IMR-90 (cell line): ENCODE results near the gene KATNB1. TPM values are rescaled to one million over a fixed set of nuclear protein-coding genes. Genes with fewer than 3 reads are reported as not detected.

Source experiments
- ATAC-seq: fragments of 200-7000 bp; cut with Tn5 transposase; 2 replicates; pipeline ENCODE4 v1.9.1; 2020; ENCODE audit warnings: low read depth, mild to moderate bottlenecking, moderate library complexity
- BruUV-seq: library from RNA; stranded (reverse); fragments of 400-500 nt; replicated peaks from 2 replicates; lab custom pipeline; 2021; lab: Mats Ljungman, UMichigan
- CTCF ChIA-PET: fragments of 300-600 bp; formaldehyde crosslinking; extraction: SDS; loops from one replicate; lab custom pipeline; 2021; ENCODE audit warnings: antibody characterized with exemption; lab: Yijun Ruan, JAX
- POLR2A ChIA-PET: fragments of 300-600 bp; sonication (Branson Sonifier 250); formaldehyde crosslinking; loops from one replicate; lab custom pipeline; 2022; ENCODE audit warnings: antibody characterized with exemption; ENCODE audit not compliant: unreplicated experiment; lab: Charles Lee
- DNase-seq: peaks from one replicate; pipeline ENCODE4 v3.0.0; 2013
- H2AFZ ChIP-seq: replicated peaks from 2 replicates; pipeline ENCODE3; 2013; ENCODE audit warnings: low read length, mild to moderate bottlenecking; ENCODE audit not compliant: poor library complexity
- H2AK5ac ChIP-seq: 2 replicates; pipeline ENCODE4 v1.6.1; 2013; ENCODE audit warnings: low read depth, low read length, inconsistent platforms
- H2AK9ac ChIP-seq: replicated peaks from 2 replicates; pipeline ENCODE3; 2013; ENCODE audit warnings: mild to moderate bottlenecking, low read depth, low read length, moderate library complexity; ENCODE audit not compliant: poor library complexity
- H2BK120ac ChIP-seq: 2 replicates; pipeline ENCODE4 v1.6.1; 2013; ENCODE audit warnings: low read depth, low read length, inconsistent platforms
- H2BK15ac ChIP-seq: 3 replicates; pipeline ENCODE4 v1.6.1; 2013; ENCODE audit warnings: low read depth, low read length, inconsistent platforms
- H2BK20ac ChIP-seq: 2 replicates; pipeline ENCODE4 v1.6.1; 2013; ENCODE audit warnings: low read depth, mild to moderate bottlenecking, inconsistent platforms, low read length, moderate library complexity
- H2BK5ac ChIP-seq: 2 replicates; pipeline ENCODE4 v1.6.1; 2013; ENCODE audit warnings: mild to moderate bottlenecking, low read depth, low read length, inconsistent platforms; ENCODE audit not compliant: poor library complexity, severe bottlenecking
- H3K14ac ChIP-seq: replicated peaks from 2 replicates; pipeline ENCODE4 v1.6.1; 2013; ENCODE audit warnings: low read depth, low read length, inconsistent platforms
- H3K18ac ChIP-seq: 2 replicates; pipeline ENCODE4 v1.6.1; 2013; ENCODE audit warnings: low read depth, low read length, control low read depth
- H3K23ac ChIP-seq: 2 replicates; pipeline ENCODE4 v1.6.1; 2013; ENCODE audit warnings: low read depth, low read length, inconsistent platforms
- H3K27ac ChIP-seq: 2 replicates; pipeline ENCODE4 v1.5.1; 2013; ENCODE audit warnings: mild to moderate bottlenecking, control low read depth, low read length; ENCODE audit not compliant: insufficient read depth
- H3K27me3 ChIP-seq: 2 replicates; pipeline ENCODE4 v1.6.1; 2013; ENCODE audit warnings: low read length; ENCODE audit not compliant: control insufficient read depth, insufficient read depth
- H3K36me3 ChIP-seq: 2 replicates; pipeline ENCODE4 v1.6.1; 2013; ENCODE audit warnings: low read length, mixed read lengths; ENCODE audit not compliant: control insufficient read depth, insufficient read depth
- H3K4ac ChIP-seq: 2 replicates; pipeline ENCODE4 v1.6.1; 2013; ENCODE audit warnings: low read depth, low read length, inconsistent platforms
- H3K4me1 ChIP-seq: 2 replicates; pipeline ENCODE4 v1.6.1; 2013; ENCODE audit warnings: low read length, mixed read lengths; ENCODE audit not compliant: control insufficient read depth, insufficient read depth
- H3K4me2 ChIP-seq: 2 replicates; pipeline ENCODE4 v1.6.1; 2013; ENCODE audit warnings: low read depth, mild to moderate bottlenecking, control low read depth, low read length, moderate library complexity
- H3K4me3 ChIP-seq: 2 replicates; pipeline ENCODE4 v1.5.1; 2013; ENCODE audit warnings: low read depth, mild to moderate bottlenecking, control low read depth, low read length, moderate library complexity; ENCODE audit not compliant: insufficient read depth
- H3K56ac ChIP-seq: 2 replicates; pipeline ENCODE4 v1.6.1; 2013; ENCODE audit warnings: low read length, inconsistent platforms; ENCODE audit not compliant: insufficient read depth; ENCODE audit errors: extremely low read depth
- H3K79me1 ChIP-seq, 2 experiments: 2 replicates each; pipeline ENCODE4 v1.6.1; 2013; ENCODE audit warnings: low read length in 2 of 2, inconsistent platforms in 1 of 2, low read depth in 1 of 2
- H3K9ac ChIP-seq: 2 replicates; pipeline ENCODE4 v1.6.1; 2013; ENCODE audit warnings: low read depth, low read length, control low read depth
- H3K9me1 ChIP-seq: 2 replicates; pipeline ENCODE4 v1.6.1; 2013; ENCODE audit warnings: low read length, inconsistent platforms; ENCODE audit not compliant: insufficient read depth
- H3K9me3 ChIP-seq: 2 replicates; pipeline ENCODE4 v1.6.1; 2013; ENCODE audit warnings: low read length; ENCODE audit not compliant: control insufficient read depth, insufficient read depth
- H4K20me1 ChIP-seq: 2 replicates; pipeline ENCODE4 v1.6.1; 2013; ENCODE audit warnings: low read length, inconsistent platforms; ENCODE audit not compliant: insufficient read depth
- H4K5ac ChIP-seq: 2 replicates; pipeline ENCODE4 v1.6.1; 2013; ENCODE audit warnings: mild to moderate bottlenecking, low read depth, low read length, control low read depth
- H4K8ac ChIP-seq, 2 experiments: 2 replicates each; pipeline ENCODE4 v1.6.1; 2013; ENCODE audit warnings: low read depth in 2 of 2, low read length in 2 of 2, control low read depth in 1 of 2, inconsistent platforms in 1 of 2
- H4K91ac ChIP-seq: 2 replicates; pipeline ENCODE4 v1.6.1; 2013; ENCODE audit warnings: low read depth, low read length, inconsistent platforms; ENCODE audit not compliant: insufficient read depth
- CEBPB ChIP-seq: IDR thresholded peaks from 2 replicates; pipeline ENCODE4 v1.6.1; 2012; ENCODE audit warnings: low read depth, low read length, improper control_type of control experiment
- CTCF ChIP-seq: conservative IDR thresholded peaks from 2 replicates; pipeline ENCODE4 v1.5.1; 2012; ENCODE audit warnings: mild to moderate bottlenecking, low read depth, low read length, improper control_type of control experiment
- ELK1 ChIP-seq: fragments of 150-350 bp; IDR thresholded peaks from 2 replicates; pipeline ENCODE4 v1.6.1; 2016; ENCODE audit warnings: low read depth, mild to moderate bottlenecking, low read length, moderate library complexity, borderline replicate concordance
- MAFK ChIP-seq: IDR thresholded peaks from 2 replicates; pipeline ENCODE4 v1.6.1; 2012; ENCODE audit warnings: low read depth, low read length, improper control_type of control experiment
- POLR2A ChIP-seq: IDR thresholded peaks from 2 replicates; pipeline ENCODE4 v1.6.1; 2012; ENCODE audit warnings: mild to moderate bottlenecking, low read depth, low read length
- USF2 ChIP-seq: fragments of 150-350 bp; IDR thresholded peaks from 2 replicates; pipeline ENCODE4 v1.6.1; 2017; ENCODE audit warnings: mild to moderate bottlenecking, antibody characterized with exemption, low read length, low read depth
- WGBS, 2 experiments: methylation state at CpG; one replicate each; pipeline versions ENCODE4 v1.1.5 to v1.1.7; 2013; ENCODE audit warnings: missing lambda C conversion rate in 2 of 2; ENCODE audit not compliant: insufficient read length in 1 of 2; ENCODE audit errors: extremely low coverage in 2 of 2; 5-methylcytosine and 5-hydroxymethylcytosine counted together
- dilution Hi-C: fragments of 300-500 bp; cut with HindIII; formaldehyde crosslinking; loops from one replicate; pipeline ENCODE4 v1.14.3; 2018; ENCODE audit warnings: low sequenced_read_pairs; ENCODE audit not compliant: unreplicated experiment
- in situ Hi-C: fragments of 300-500 bp; cut with MboI; formaldehyde crosslinking; loops from 3 replicates; pipeline ENCODE4 v1.14.3; 2019; ENCODE audit warnings: low sequenced_read_pairs, inconsistent platforms, mixed read lengths
- intact Hi-C: fragments of 100-400 bp; cut with micrococcal nuclease; formaldehyde crosslinking; loops from 2 replicates; pipeline ENCODE4 v1.10.0; 2022
- polyA plus RNA-seq, 3 experiments: library from polyadenylated mRNA; depleted of rRNA; stranded (reverse); fragments of >200 nt; gene quantifications; 2 replicates each; pipeline ENCODE4 v1.2.3, GENCODE V29; 2012; ENCODE audit warnings: low replicate concordance in 1 of 3
- total RNA-seq: library from RNA; depleted of rRNA; stranded (reverse); fragments of >200 nt; gene quantifications from 2 replicates; pipeline ENCODE4 v1.2.3, GENCODE V29; 2012

Gene KATNB1
- total and polyA plus RNA-seq, 2 of the 4 experiments (the other 2 are of a cell fraction) = 10.9 to 23.5 TPM

GRCh38 chr16:57799600-57800199 is 64.1 kb downstream of the KATNB1 start:
- POLR2A ChIA-PET = no interaction called here
- H4K20me1 ChIP-seq = peaks cover 36% of the 10 kb centered on the region
- in situ Hi-C loops = no loop called here

More at GRCh38 chr16:57799600-57800199, 64.1 kb downstream of the KATNB1 start:
- WGBS, 2 experiments = 75% methylated on average over 4 of the region's 5 CpGs; no CpG with 5 or more reads in 1 of the 2 experiments
- H3K27me3 ChIP-seq = no peaks in the 10 kb centered on the region
- H2AK5ac ChIP-seq = peak overlapping the region; percentile 92
- no peak overlapping the region for H3K27ac ChIP-seq
- peaks cover 31% of the 10 kb centered on the region for H3K9me1 ChIP-seq
- peaks cover 27% of the 10 kb centered on the region for H3K36me3 ChIP-seq
- no peak overlapping the region for H2BK15ac ChIP-seq
- 0 out of 2 replicates have a peak overlapping the region, but pooled peaks have one; percentile 4 for H3K4ac ChIP-seq
- no peak overlapping the region for H2AK9ac ChIP-seq
- H3K79me1 ChIP-seq = peaks cover 7 to 68% of the 10 kb centered on the region in 2 experiments
- H3K9me3 ChIP-seq = no peaks in the 10 kb centered on the region
- H3K4me1 ChIP-seq = peaks cover 29% of the 10 kb centered on the region
- no peak overlapping the region for H3K18ac ChIP-seq
- H2AFZ ChIP-seq = no peak overlapping the region
- TF ChIP-seq ELK1 (no peak), POLR2A (no peak), CEBPB (no peak), MAFK (no peak), CTCF (no peak), USF2 (no peak)
- no peak overlapping the region for H4K5ac ChIP-seq
- dilution Hi-C loops = no loop called here
- H2BK20ac ChIP-seq = no peak overlapping the region
- no peak overlapping the region for H2BK5ac ChIP-seq
- H3K56ac ChIP-seq = no peak overlapping the region
- peak overlapping the region; percentile 94; the same call in 1 of the 2 replicates for H3K14ac ChIP-seq
- intact Hi-C loops = loop anchor here (2.0 to 5.0 kb wide), 2 partner anchors 93 to 201 kb away; partner anchors contain the start of genes USB1 and ZNF319
- DNase-seq (no peak), ATAC-seq (no peak)
- H3K4me3 ChIP-seq = no peak overlapping the region
- H3K9ac ChIP-seq = 0 out of 2 replicates have a peak overlapping the region, but pooled peaks have one; percentile 1
- CTCF ChIA-PET = interaction anchor here (1.6 kb wide), 2 partner anchors 12 to 64 kb away, joined by 4 to 7 read pairs; no protein-coding TSS in a partner anchor
- no peak overlapping the region; the same call in 1 of the 2 replicates for H3K23ac ChIP-seq
- no peak overlapping the region for H2BK120ac ChIP-seq
- H3K4me2 ChIP-seq = peak overlapping the region; percentile 19; the same call in 1 of the 2 replicates
- BruUV-seq = no TSS peak
- H4K91ac ChIP-seq = no peak overlapping the region; the same call in 1 of the 2 replicates
- no peak overlapping the region for H4K8ac ChIP-seq
